ENCODE results near the gene PRTG. TPM values are rescaled to one million over a fixed set of nuclear protein-coding genes. Genes with fewer than 3 reads are reported as not detected.

The PRTG gene
- total and polyA plus RNA-seq, 2 of the 13 experiments (the other 11 are each of a cell fraction or from before 2014, with no cell fraction given) = 13.2 to 22.3 TPM

DNA sequence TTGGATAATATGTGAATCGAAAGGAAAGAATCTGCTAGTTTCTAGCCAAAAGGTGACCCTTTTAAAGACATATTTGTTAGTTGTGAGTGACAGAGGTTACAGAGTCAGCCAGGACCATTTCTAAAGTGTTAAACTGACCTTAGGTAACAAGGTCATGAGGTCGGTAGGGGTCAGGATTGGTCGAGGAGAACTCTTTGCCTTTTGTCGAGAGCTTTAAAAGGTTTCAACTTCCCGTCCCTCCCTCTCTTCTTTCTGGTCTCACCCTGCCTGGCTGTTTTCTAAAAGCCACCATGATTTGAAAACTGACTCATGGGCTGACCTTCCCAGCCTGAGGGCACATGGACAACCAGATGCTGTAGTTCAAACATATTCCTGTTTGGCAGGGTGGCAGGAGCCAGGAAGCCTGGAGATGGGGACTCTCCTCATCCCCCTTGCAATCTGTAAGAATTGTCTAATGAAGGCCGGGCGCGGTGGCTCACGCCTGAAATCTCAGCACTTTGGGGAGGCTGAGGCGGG, 25.8 kb upstream of the PRTG start:
- CTCF ChIA-PET (ENCODE audit: low intra/inter-chr PET ratio, low total read pairs) = no interaction called here

DNA sequence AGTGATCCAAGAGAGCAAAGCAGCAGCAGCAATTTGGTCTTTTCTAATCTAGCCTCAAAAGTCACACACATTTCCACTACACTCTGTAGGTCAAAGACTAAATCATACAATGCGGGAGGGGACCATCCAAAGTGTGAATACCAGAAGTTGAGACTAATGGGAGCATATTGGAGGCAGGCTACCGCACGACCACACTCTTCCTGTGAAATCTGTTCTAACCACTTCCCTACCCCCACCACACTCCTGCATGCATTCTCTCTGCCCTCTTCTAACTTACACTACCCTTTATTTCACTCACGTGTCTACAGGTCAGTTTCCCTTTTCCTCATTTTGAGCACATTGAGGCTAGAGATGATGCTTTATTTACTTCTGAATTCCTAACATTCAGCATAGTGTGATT, 23.7 kb upstream of the PRTG start:
- FAIRE-seq (no peak), DNase-seq (ENCODE audit: low spot score) (no peak), ATAC-seq (no peak)
- TF ChIP-seq JUNB (CRISPR knock-in tag; IDR thresholded peaks at IDR 0.05; ENCODE audit: borderline replicate concordance) (no peak), MATR3 (CRISPR knock-in tag; IDR thresholded peaks at IDR 0.05) (no peak)
- BruUV-seq (replicated peaks) = no TSS peak
- Histone ChIP-seq H3K79me2 (ENCODE audit: insufficient read depth, low read length) (no peaks in the 10 kb centered on the region), H3K36me3 (replicated peaks in 1 of 2; ENCODE audit: control insufficient read depth in 1 of 2, insufficient read depth in 2 of 2, low read length in 2 of 2) (no peaks in the 10 kb centered on the region), H2AFZ (ENCODE audit: low read length) (peak overlapping the region; percentile 15), H3K27me3 (ENCODE audit: control insufficient read depth in 1 of 2, insufficient read depth in 2 of 2, low read length in 2 of 2) (no peaks in the 10 kb centered on the region), H3K9ac (ENCODE audit: insufficient read depth, low read depth, low read length) (no peak overlapping the region), H4K20me1 (ENCODE audit: insufficient read depth, low read length) (no peaks in the 10 kb centered on the region), H3K4me3 (replicated peaks in 1 of 3; ENCODE audit: insufficient read depth in 1 of 3, low read depth in 2 of 3, low read length in 3 of 3) (no peak overlapping the region), H3K4me2 (ENCODE audit: low read depth, low read length) (no peak overlapping the region), H3K9me3 (ENCODE audit: low read length) (no peaks in the 10 kb centered on the region), H3K4me1 (ENCODE audit: insufficient read depth, low read length) (no peaks in the 10 kb centered on the region), H3K27ac (ENCODE audit: extremely low read length, insufficient read depth, low read length) (no peak overlapping the region)
- intact Hi-C loops (cut with micrococcal nuclease; ENCODE audit: unreplicated experiment) = no loop called here
- ChIA-PET POLR2A (no interaction called here), CTCF (ENCODE audit: low intra/inter-chr PET ratio, low total read pairs) (no interaction called here)
- in situ Hi-C loops (cut with HindIII; ENCODE audit: extremely low pct_ligation_motif_present, low pct_unique_long_range_greater_than_20kb) = no loop called here
- 25% methylated on average over 4 of the region's 4 CpGs for WGBS (ENCODE audit: low lambda C conversion rate)

More for the DNA sequence above, 25.8 kb upstream of the PRTG start:
- Histone ChIP-seq H3K4me3 (replicated peaks in 1 of 3; ENCODE audit: insufficient read depth in 1 of 3, low read depth in 2 of 3, low read length in 3 of 3) (no peak overlapping the region), H3K9me3 (ENCODE audit: low read length) (no peaks in the 10 kb centered on the region), H3K4me1 (ENCODE audit: insufficient read depth, low read length) (no peaks in the 10 kb centered on the region), H3K36me3 (replicated peaks in 1 of 2; ENCODE audit: control insufficient read depth in 1 of 2, insufficient read depth in 2 of 2, low read length in 2 of 2) (no peaks in the 10 kb centered on the region), H3K27me3 (ENCODE audit: control insufficient read depth in 1 of 2, insufficient read depth in 2 of 2, low read length in 2 of 2) (no peaks in the 10 kb centered on the region), H3K27ac (ENCODE audit: extremely low read length, insufficient read depth, low read length) (no peak overlapping the region), H2AFZ (ENCODE audit: low read length) (no peak overlapping the region), H3K9ac (ENCODE audit: insufficient read depth, low read depth, low read length) (no peak overlapping the region), H3K79me2 (ENCODE audit: insufficient read depth, low read length) (no peaks in the 10 kb centered on the region), H4K20me1 (ENCODE audit: insufficient read depth, low read length) (no peaks in the 10 kb centered on the region), H3K4me2 (ENCODE audit: low read depth, low read length) (0 out of 2 replicates have a peak overlapping the region, but pooled peaks have one; percentile 28)
- TF ChIP-seq ELF3 (CRISPR knock-in tag; IDR thresholded peaks at IDR 0.05) = no peak
- TF ChIP-seq, protein P1, sequence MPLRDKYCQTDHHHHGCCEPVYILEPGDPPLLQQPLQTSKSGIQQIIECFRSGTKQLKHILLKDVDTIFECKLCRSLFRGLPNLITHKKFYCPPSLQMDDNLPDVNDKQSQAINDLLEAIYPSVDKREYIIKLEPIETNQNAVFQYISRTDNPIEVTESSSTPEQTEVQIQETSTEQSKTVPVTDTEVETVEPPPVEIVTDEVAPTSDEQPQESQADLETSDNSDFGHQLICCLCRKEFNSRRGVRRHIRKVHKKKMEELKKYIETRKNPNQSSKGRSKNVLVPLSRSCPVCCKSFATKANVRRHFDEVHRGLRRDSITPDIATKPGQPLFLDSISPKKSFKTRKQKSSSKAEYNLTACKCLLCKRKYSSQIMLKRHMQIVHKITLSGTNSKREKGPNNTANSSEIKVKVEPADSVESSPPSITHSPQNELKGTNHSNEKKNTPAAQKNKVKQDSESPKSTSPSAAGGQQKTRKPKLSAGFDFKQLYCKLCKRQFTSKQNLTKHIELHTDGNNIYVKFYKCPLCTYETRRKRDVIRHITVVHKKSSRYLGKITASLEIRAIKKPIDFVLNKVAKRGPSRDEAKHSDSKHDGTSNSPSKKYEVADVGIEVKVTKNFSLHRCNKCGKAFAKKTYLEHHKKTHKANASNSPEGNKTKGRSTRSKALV (CRISPR knock-in tag; IDR thresholded peaks at IDR 0.05) = no peak
- no peak for TF ChIP-seq REPIN1 (CRISPR knock-in tag; IDR thresholded peaks at IDR 0.05; ENCODE audit: borderline replicate concordance, low read depth)
- no peak for TF ChIP-seq ZFP41 (CRISPR knock-in tag; IDR thresholded peaks at IDR 0.05; ENCODE audit: borderline replicate concordance)
- TF ChIP-seq MAZ (IDR thresholded peaks at IDR 0.05; ENCODE audit: borderline replicate concordance, low read depth, low read length) = no peak
- TF ChIP-seq MAZ (CRISPR knock-in tag; IDR thresholded peaks at IDR 0.05; ENCODE audit: low read depth) = no peak
- TF ChIP-seq ZNF44 (CRISPR knock-in tag; IDR thresholded peaks at IDR 0.05) = no peak
- ATAC-seq = no peak
- in situ Hi-C loops (cut with HindIII; ENCODE audit: extremely low pct_ligation_motif_present, low pct_unique_long_range_greater_than_20kb) (no loop called here), intact Hi-C loops (cut with micrococcal nuclease; ENCODE audit: unreplicated experiment) (no loop called here)
- no TSS peak for BruUV-seq (replicated peaks)
- DNase-seq (ENCODE audit: low spot score) = no peak
- no peak for FAIRE-seq
- POLR2A ChIA-PET = no interaction called here
- 52% methylated on average over 10 of the region's 10 CpGs for WGBS (ENCODE audit: low lambda C conversion rate)

Data from HepG2 (cell line).